ENCODE measurements around the gene PMPCA.

- TF ChIP-seq POLR2A (IDR thresholded peaks at IDR 0.05) (no peak), CTCF (IDR thresholded peaks at IDR 0.05) (no peak)
Observed at GRCh38 chr9:136421791-136422190, 11.3 kb downstream of the PMPCA start.
